Measurements from ENCODE around the gene MYO3B. TPM values are rescaled to one million over a fixed set of nuclear protein-coding genes. Genes with fewer than 3 reads are reported as not detected.

MYO3B gene
- total RNA-seq, 8 experiments from 2014 or later, result 0.11 to 5.1 (median 0.98) TPM

DNA sequence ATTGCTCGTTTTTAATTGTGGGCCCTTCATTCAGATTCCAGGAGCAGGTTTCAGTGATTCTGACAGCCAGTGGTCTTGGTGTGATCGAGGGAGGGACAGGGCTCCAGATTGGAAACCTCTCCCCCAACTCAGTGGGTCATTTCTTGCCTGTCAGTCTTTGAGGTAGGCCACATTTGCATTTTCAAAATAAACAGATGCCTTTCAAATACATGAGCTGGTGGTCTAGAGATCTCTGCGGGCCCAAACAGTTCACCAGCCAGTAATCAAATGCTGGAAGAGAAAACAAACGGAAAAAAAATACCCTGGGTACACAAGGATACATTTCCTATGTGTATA lies 326.8 kb downstream of the MYO3B start:
- Histone ChIP-seq H3K4me3 (no peak overlapping the region), H3K27ac (no peak overlapping the region), H3K4me1 (replicated peaks in 1 of 2) (peaks cover 0 to 6% of the 10 kb centered on the region in 2 donors)
- in situ Hi-C loops (cut with MboI; ENCODE audit: low pct_unique_long_range_greater_than_20kb in 2 of 9, low sequenced_read_pairs in 9 of 9, unreplicated experiment in 9 of 9), result no loop called here
- 0 to 62% (median 33%) methylated on average over 1 to 4 of the region's 4 CpGs; no CpG with 5 or more reads in 1 of the 10 experiments for WGBS, 10 experiments
- ATAC-seq (replicated peaks in 6 of 8), result peak in 1 of 8 experiments; percentile 47

- 20 to 88% (median 40%) methylated on average over 1 to 6 of the region's 6 CpGs; no CpG with 5 or more reads in 1 of the 10 experiments for WGBS, 10 experiments
- H3K4me1 ChIP-seq (replicated peaks in 1 of 2), result peaks cover 0 to 6% of the 10 kb centered on the region in 2 donors
- no peak overlapping the region for H3K27ac ChIP-seq
- in situ Hi-C loops (cut with MboI; ENCODE audit: low pct_unique_long_range_greater_than_20kb in 2 of 9, low sequenced_read_pairs in 9 of 9, unreplicated experiment in 9 of 9), result no loop called here
- no peak overlapping the region for H3K4me3 ChIP-seq
- peak in 5 of 8 experiments; percentile 24 to 67 (median 48) for ATAC-seq (replicated peaks in 6 of 8)
Measured at GRCh38 chr2:170505631-170506275, 327.8 kb downstream of the MYO3B start.

- ATAC-seq (replicated peaks in 6 of 8), result no peak
Measured at GRCh38 chr2:170509452-170510193, 331.7 kb downstream of the MYO3B start.

DNA sequence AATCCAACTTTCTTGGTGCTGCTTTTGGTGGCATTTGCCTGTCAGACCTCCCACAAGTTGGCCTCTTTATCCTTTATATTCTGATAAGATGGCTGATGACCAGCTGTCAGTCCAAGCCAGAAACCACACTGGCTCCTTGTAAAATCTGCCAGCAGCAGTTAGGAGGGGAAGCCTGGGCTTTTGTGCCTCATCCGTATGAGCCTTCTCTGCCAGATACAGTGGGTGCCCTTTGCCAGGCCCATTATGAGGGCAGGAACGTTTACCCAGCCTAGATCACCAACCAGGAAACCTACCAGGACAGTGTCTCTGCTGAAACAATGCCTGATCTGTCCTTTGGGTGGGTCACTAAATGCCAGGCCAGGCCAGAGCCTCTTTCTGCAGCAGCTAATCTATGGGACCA lies 334.3 kb downstream of the MYO3B start:
- in situ Hi-C loops (cut with MboI; ENCODE audit: low pct_unique_long_range_greater_than_20kb in 2 of 9, low sequenced_read_pairs in 9 of 9, unreplicated experiment in 9 of 9), result no loop called here
- no peak overlapping the region for H3K27ac ChIP-seq
- 0 to 100% (median 67%) methylated on average over 1 to 2 of the region's 2 CpGs; no CpG with 5 or more reads in 3 of the 10 experiments for WGBS, 10 experiments
- no peak for ATAC-seq (replicated peaks in 6 of 8)
- no peak overlapping the region for H3K4me3 ChIP-seq
- no peaks in the 10 kb centered on the region for H3K4me1 ChIP-seq (replicated peaks in 1 of 2)

More at GRCh38 chr2:170509452-170510193, 331.7 kb downstream of the MYO3B start:
- no peak overlapping the region for H3K4me3 ChIP-seq
- in situ Hi-C loops (cut with MboI; ENCODE audit: low pct_unique_long_range_greater_than_20kb in 2 of 9, low sequenced_read_pairs in 9 of 9, unreplicated experiment in 9 of 9), result no loop called here
- WGBS, 10 experiments, result 41 to 100% (median 87%) methylated on average over 1 to 7 of the region's 8 CpGs; no CpG with 5 or more reads in 1 of the 10 experiments
- H3K27ac ChIP-seq, result no peak overlapping the region
- H3K4me1 ChIP-seq (replicated peaks in 1 of 2), result peaks cover 0 to 4% of the 10 kb centered on the region in 2 donors

GRCh38 chr2:170514140-170514539 lies 336.2 kb downstream of the MYO3B start:
- H3K27ac ChIP-seq, result no peak overlapping the region
- 45 to 92% (median 74%) methylated on average over 1 to 5 of the region's 5 CpGs; no CpG with 5 or more reads in 2 of the 10 experiments for WGBS, 10 experiments
- in situ Hi-C loops (cut with MboI; ENCODE audit: low pct_unique_long_range_greater_than_20kb in 2 of 9, low sequenced_read_pairs in 9 of 9, unreplicated experiment in 9 of 9), result no loop called here
- no peak overlapping the region for H3K4me3 ChIP-seq
- no peaks in the 10 kb centered on the region for H3K4me1 ChIP-seq (replicated peaks in 1 of 2)
- ATAC-seq (replicated peaks in 6 of 8), result peak in 2 of 8 experiments; percentile 18 to 27

DNA sequence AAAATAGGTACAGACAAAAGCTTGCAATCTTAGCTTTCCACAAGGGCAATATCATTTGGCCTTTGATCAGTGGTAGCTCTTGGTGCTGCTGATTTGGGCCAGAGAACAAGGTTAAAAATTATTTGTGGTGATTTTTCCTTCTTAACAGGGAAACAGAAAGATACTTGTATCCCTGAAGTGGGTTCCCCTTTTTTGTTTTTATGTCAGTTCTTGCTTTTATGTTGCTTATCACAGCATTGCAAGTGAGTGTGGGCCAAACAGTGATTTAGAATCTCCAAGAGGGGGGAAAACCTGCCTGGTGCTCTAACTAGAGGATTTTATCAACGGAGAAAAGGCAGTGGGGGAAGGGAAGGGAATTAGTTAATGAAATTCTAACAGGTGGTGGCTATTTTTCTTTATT lies 339.6 kb downstream of the MYO3B start:
- no peak for ATAC-seq (replicated peaks in 6 of 8)
- no peak overlapping the region for H3K27ac ChIP-seq
- WGBS, 10 experiments, result 0 to 83% (median 25%) methylated on average over 1 of the region's 1 CpG; no CpG with 5 or more reads in 4 of the 10 experiments
- H3K4me1 ChIP-seq (replicated peaks in 1 of 2), result no peaks in the 10 kb centered on the region
- in situ Hi-C loops (cut with MboI; ENCODE audit: low pct_unique_long_range_greater_than_20kb in 2 of 9, low sequenced_read_pairs in 9 of 9, unreplicated experiment in 9 of 9), result no loop called here
- H3K4me3 ChIP-seq, result no peak overlapping the region

- H3K27ac ChIP-seq, result no peak overlapping the region
- H3K4me1 ChIP-seq (replicated peaks in 1 of 2), result no peaks in the 10 kb centered on the region
- H3K4me3 ChIP-seq, result no peak overlapping the region
- in situ Hi-C loops (cut with MboI; ENCODE audit: low pct_unique_long_range_greater_than_20kb in 2 of 9, low sequenced_read_pairs in 9 of 9, unreplicated experiment in 9 of 9), result no loop called here
- no peak for ATAC-seq (replicated peaks in 6 of 8)
- WGBS, 10 experiments, result 35 to 92% (median 68%) methylated on average over 1 to 2 of the region's 2 CpGs; no CpG with 5 or more reads in 3 of the 10 experiments
Measured at GRCh38 chr2:170518911-170519310, 341.0 kb downstream of the MYO3B start.

GRCh38 chr2:170521299-170521698 lies 343.4 kb downstream of the MYO3B start:
- no peak overlapping the region for H3K27ac ChIP-seq
- peaks cover 3 to 6% of the 10 kb centered on the region in 2 donors for H3K4me1 ChIP-seq (replicated peaks in 1 of 2)
- 50 to 100% (median 72%) methylated on average over 1 to 2 of the region's 2 CpGs; no CpG with 5 or more reads in 3 of the 10 experiments for WGBS, 10 experiments
- ATAC-seq (replicated peaks in 6 of 8), result no peak
- in situ Hi-C loops (cut with MboI; ENCODE audit: low pct_unique_long_range_greater_than_20kb in 2 of 9, low sequenced_read_pairs in 9 of 9, unreplicated experiment in 9 of 9), result no loop called here
- no peak overlapping the region for H3K4me3 ChIP-seq

DNA sequence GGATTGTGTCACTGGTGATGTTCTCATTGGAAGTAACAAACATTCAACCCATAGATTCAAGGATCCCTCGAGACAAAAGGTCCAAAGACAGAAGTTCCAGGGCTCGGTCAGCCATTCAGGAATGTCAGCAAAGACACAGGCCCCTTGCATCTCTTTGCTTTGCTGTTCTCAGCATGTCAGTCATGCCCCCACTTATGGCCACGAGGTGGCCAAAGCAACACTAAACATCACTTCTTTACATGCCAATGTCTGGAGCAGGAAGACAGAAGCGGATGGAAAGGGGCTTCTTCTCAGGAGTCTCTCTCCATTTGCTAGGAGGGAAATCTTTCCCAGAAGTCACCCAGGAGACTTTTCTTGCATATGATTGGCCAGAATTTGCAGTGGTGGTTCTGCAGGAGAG lies 345.6 kb downstream of the MYO3B start:
- in situ Hi-C loops (cut with MboI; ENCODE audit: low pct_unique_long_range_greater_than_20kb in 2 of 9, low sequenced_read_pairs in 9 of 9, unreplicated experiment in 9 of 9), result no loop called here
- no peak for ATAC-seq (replicated peaks in 6 of 8)
- no peak overlapping the region for H3K4me3 ChIP-seq
- 0 to 80% (median 70%) methylated on average over 1 to 3 of the region's 4 CpGs; no CpG with 5 or more reads in 5 of the 10 experiments for WGBS, 10 experiments
- H3K27ac ChIP-seq, result no peak overlapping the region
- H3K4me1 ChIP-seq (replicated peaks in 1 of 2), result peaks cover 3 to 6% of the 10 kb centered on the region in 2 donors

GRCh38 chr2:170524828-170525565 lies 347.1 kb downstream of the MYO3B start:
- in situ Hi-C loops (cut with MboI; ENCODE audit: low pct_unique_long_range_greater_than_20kb in 2 of 9, low sequenced_read_pairs in 9 of 9, unreplicated experiment in 9 of 9), result no loop called here
- Histone ChIP-seq H3K27ac (no peak overlapping the region), H3K4me1 (replicated peaks in 1 of 2) (peaks cover 5 to 7% of the 10 kb centered on the region in 2 donors), H3K4me3 (no peak overlapping the region)
- ATAC-seq (replicated peaks in 6 of 8), result peak in 3 of 8 experiments; percentile 18 to 30 (median 22)
- 0 to 71% (median 26%) methylated on average over 1 to 2 of the region's 2 CpGs; no CpG with 5 or more reads in 4 of the 10 experiments for WGBS, 10 experiments

DNA sequence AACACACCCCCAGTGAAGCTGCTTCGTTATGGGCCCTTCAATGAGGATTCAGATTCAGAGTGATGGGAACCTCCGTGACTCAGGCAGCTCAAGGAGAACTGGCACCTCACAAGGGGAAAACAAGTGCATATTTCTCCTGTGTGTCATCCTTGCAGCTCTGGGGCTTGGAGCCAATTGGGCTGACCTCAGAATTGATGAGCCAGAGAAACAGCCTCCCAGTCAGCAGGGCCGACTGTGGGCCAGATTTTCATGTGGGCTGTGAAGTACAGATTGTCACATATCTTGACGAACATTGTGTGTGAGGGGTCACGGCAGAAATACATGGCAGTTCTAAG lies 347.6 kb downstream of the MYO3B start:
- H3K4me1 ChIP-seq (replicated peaks in 1 of 2), result peaks cover 10 to 13% of the 10 kb centered on the region in 2 donors
- peak; percentile 28 to 98 (median 69) for ATAC-seq (replicated peaks in 6 of 8)
- no peak overlapping the region for H3K4me3 ChIP-seq
- in situ Hi-C loops (cut with MboI; ENCODE audit: low pct_unique_long_range_greater_than_20kb in 2 of 9, low sequenced_read_pairs in 9 of 9, unreplicated experiment in 9 of 9), result no loop called here
- no peak overlapping the region for H3K27ac ChIP-seq
- WGBS, 10 experiments, result 0 to 100% (median 53%) methylated on average over 1 to 4 of the region's 5 CpGs; no CpG with 5 or more reads in 3 of the 10 experiments

DNA sequence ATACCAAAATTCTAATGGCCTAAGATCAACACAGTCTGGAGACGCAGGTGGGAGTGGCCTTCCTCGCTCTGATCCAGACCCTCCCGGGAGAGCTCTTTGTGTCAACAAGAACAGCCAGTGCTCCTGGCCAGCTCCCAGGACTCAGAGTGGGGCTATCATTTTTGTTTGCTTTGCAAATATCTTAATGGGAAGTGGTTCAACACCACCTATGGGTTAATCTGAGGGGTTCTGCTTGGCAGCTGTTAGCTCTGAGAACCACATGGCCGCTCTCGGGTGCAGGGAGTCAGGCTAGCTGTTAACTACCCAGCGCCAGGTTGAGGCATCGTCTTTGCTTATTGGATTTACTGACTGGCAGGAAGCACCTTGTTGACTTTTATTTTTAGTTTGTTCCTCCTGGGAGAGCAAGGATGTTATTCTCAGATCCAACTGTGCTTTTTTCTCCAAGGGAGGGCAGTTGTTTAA lies 352.4 kb downstream of the MYO3B start:
- 0 to 93% (median 67%) methylated on average over 1 to 5 of the region's 7 CpGs; no CpG with 5 or more reads in 4 of the 10 experiments for WGBS, 10 experiments
- Histone ChIP-seq H3K4me3 (no peak overlapping the region), H3K4me1 (replicated peaks in 1 of 2) (peaks cover 9 to 11% of the 10 kb centered on the region in 2 donors), H3K27ac (no peak overlapping the region)
- ATAC-seq (replicated peaks in 6 of 8), result peak in 7 of 8 experiments; percentile 24 to 99 (median 83)
- in situ Hi-C loops (cut with MboI; ENCODE audit: low pct_unique_long_range_greater_than_20kb in 2 of 9, low sequenced_read_pairs in 9 of 9, unreplicated experiment in 9 of 9), result no loop called here

Data from motor neuron (in vitro differentiated cells).